HepG2 (cell line): ENCODE measurements around the gene PNKP. TPM values are rescaled to one million over a fixed set of nuclear protein-coding genes. Genes with fewer than 3 reads are reported as not detected.

Experiments
- ATAC-seq: fragments of 200-7000 bp; cut with Tn5 transposase; 3 replicates; pipeline ENCODE4 v1.9.1; 2020; ENCODE audit warnings: mild to moderate bottlenecking, moderate library complexity
- BruUV-seq: library from RNA; stranded (reverse); fragments of 400-500 nt; replicated peaks from 2 replicates; lab custom pipeline; 2021; lab: Mats Ljungman, UMichigan
- CTCF ChIA-PET: fragments of 300-600 bp; formaldehyde crosslinking; extraction: SDS; loops from one replicate; lab custom pipeline; 2021; ENCODE audit warnings: low total read pairs, inconsistent platforms, low intra/inter-chr PET ratio; lab: Yijun Ruan, JAX
- POLR2A ChIA-PET: fragments of 350-600 bp; sonication (Branson Sonifier 250); formaldehyde crosslinking; loops from one replicate; lab custom pipeline; 2020; ENCODE audit warnings: antibody characterized with exemption, inconsistent platforms; lab: Yijun Ruan, JAX
- DNase-seq: peaks from one replicate; pipeline ENCODE4 v3.0.0-alpha.2; 2015; ENCODE audit warnings: low spot score
- FAIRE-seq: peaks from 3 replicates; lab custom pipeline; 2011; peaks lifted over from hg19 to GRCh38; lab: Jason Lieb, UNC
- H2AFZ ChIP-seq: one replicate; pipeline ENCODE4 v1.6.1; 2011; ENCODE audit warnings: low read length, inconsistent platforms
- H3K27ac ChIP-seq: fragments of 300-600 bp; 3 replicates; pipeline ENCODE4 v1.8.0; 2011; ENCODE audit warnings: mixed run types, mild to moderate bottlenecking, mixed read lengths, low read length, inconsistent platforms; ENCODE audit not compliant: insufficient read depth; ENCODE audit errors: extremely low read length
- H3K27me3 ChIP-seq, 2 experiments: fragments of 200-600 bp in 1 of 2; 2 replicates in 1 of 2; 3 replicates in 1 of 2; pipeline versions ENCODE4 v1.6.0 to v1.8.0; 2011; ENCODE audit warnings: low read length in 2 of 2, mild to moderate bottlenecking in 2 of 2, moderate library complexity in 2 of 2, inconsistent platforms in 1 of 2; ENCODE audit not compliant: insufficient read depth in 2 of 2, control insufficient read depth in 1 of 2
- H3K36me3 ChIP-seq, 2 experiments: fragments of 200-600 bp in 1 of 2; replicated peaks in 1 of 2; 2 replicates in 1 of 2; 3 replicates in 1 of 2; pipeline versions ENCODE4 v1.5.1 to v1.8.0; 2011; ENCODE audit warnings: low read length in 2 of 2, inconsistent platforms in 1 of 2; ENCODE audit not compliant: insufficient read depth in 2 of 2, control insufficient read depth in 1 of 2
- H3K4me1 ChIP-seq: 2 replicates; pipeline ENCODE4 v1.5.1; 2012; ENCODE audit warnings: low read length, inconsistent platforms; ENCODE audit not compliant: insufficient read depth
- H3K4me2 ChIP-seq: 2 replicates; pipeline ENCODE4 v1.6.0; 2011; ENCODE audit warnings: low read depth, low read length, inconsistent platforms
- H3K4me3 ChIP-seq, 3 experiments: fragments of 200-600 bp in 1 of 3; sonication (generic), shearing (Covaris generic) in 1 of 3; replicated peaks in 1 of 3; 2 replicates each; pipeline ENCODE4 v1.5.1; 2011 to 2016; ENCODE audit warnings: low read length in 3 of 3, inconsistent platforms in 2 of 3, low read depth in 2 of 3, mild to moderate bottlenecking in 2 of 3, control low read depth in 1 of 3, mixed read lengths in 1 of 3; ENCODE audit not compliant: insufficient read depth in 1 of 3
- H3K79me2 ChIP-seq: one replicate; pipeline ENCODE4 v1.6.1; 2011; ENCODE audit warnings: low read length, inconsistent platforms; ENCODE audit not compliant: insufficient read depth
- H3K9ac ChIP-seq: 2 replicates; pipeline ENCODE4 v1.6.0; 2011; ENCODE audit warnings: mild to moderate bottlenecking, low read depth, low read length, inconsistent platforms; ENCODE audit not compliant: insufficient read depth
- H3K9me3 ChIP-seq: 2 replicates; pipeline ENCODE4 v1.5.1; 2012; ENCODE audit warnings: mild to moderate bottlenecking, low read length
- H4K20me1 ChIP-seq: 2 replicates; pipeline ENCODE4 v1.6.0; 2011; ENCODE audit warnings: inconsistent platforms, mild to moderate bottlenecking, low read length, moderate library complexity; ENCODE audit not compliant: insufficient read depth
- AGO2 ChIP-seq: fragments of 200-400 bp; formaldehyde crosslinking; optimal IDR thresholded peaks from 2 replicates; pipeline ENCODE3; 2017; ENCODE audit warnings: mild to moderate bottlenecking, low read depth, low read length, moderate library complexity
- DMAP1 ChIP-seq: IDR thresholded peaks from 2 replicates; pipeline ENCODE4 v1.6.1; 2016
- GTF3A ChIP-seq: sonication (generic); formaldehyde crosslinking; conservative IDR thresholded peaks from 2 replicates; pipeline ENCODE4 v1.4.0; 2020; ENCODE audit warnings: mild to moderate bottlenecking, missing genetic modification reagents
- KLF6 ChIP-seq: IDR thresholded peaks from 2 replicates; pipeline ENCODE4 v1.8.0; 2016; ENCODE audit warnings: missing biosample characterization, missing genetic modification reagents
- MED1 ChIP-seq: sonication (generic); formaldehyde crosslinking; IDR thresholded peaks from 2 replicates; pipeline ENCODE4 v1.4.0; 2020; ENCODE audit warnings: missing genetic modification reagents
- NBN ChIP-seq: fragments of 450-650 bp; conservative IDR thresholded peaks from 2 replicates; pipeline ENCODE4 v1.6.1; 2017
- PAX8 ChIP-seq: sonication (generic); formaldehyde crosslinking; IDR thresholded peaks from 2 replicates; pipeline ENCODE4 v1.8.0; 2022; ENCODE audit warnings: mild to moderate bottlenecking, missing genetic modification reagents, borderline replicate concordance
- PHF5A ChIP-seq: IDR thresholded peaks from one replicate; pipeline ENCODE4 v1.6.1; 2018; ENCODE audit warnings: low read depth, missing genetic modification reagents; ENCODE audit not compliant: unreplicated experiment
- POLR2A ChIP-seq, 2 experiments: IDR thresholded peaks; 2 replicates each; pipeline ENCODE4 v1.6.1; 2011; ENCODE audit warnings: low read depth in 2 of 2, low read length in 2 of 2, mild to moderate bottlenecking in 1 of 2, moderate library complexity in 1 of 2; ENCODE audit not compliant: insufficient read depth in 1 of 2
- POLR2G ChIP-seq: fragments of 200-400 bp; formaldehyde crosslinking; IDR thresholded peaks from 2 replicates; pipeline ENCODE4 v1.6.1; 2018; ENCODE audit warnings: mild to moderate bottlenecking, low read depth, low read length, moderate library complexity
- RBFOX2 ChIP-seq: fragments of 200-400 bp; formaldehyde crosslinking; IDR thresholded peaks from 2 replicates; pipeline ENCODE4 v1.6.1; 2017; ENCODE audit warnings: low read depth, mild to moderate bottlenecking, low read length
- SP2 ChIP-seq: sonication (generic); formaldehyde crosslinking; IDR thresholded peaks from 2 replicates; pipeline ENCODE4 v1.5.1; 2020; ENCODE audit warnings: mild to moderate bottlenecking, missing genetic modification reagents
- ZNF280D ChIP-seq: sonication (generic); formaldehyde crosslinking; IDR thresholded peaks from 2 replicates; pipeline ENCODE4 v1.5.1; 2020; ENCODE audit warnings: mild to moderate bottlenecking, missing genetic modification reagents
- ZNF337 ChIP-seq: sonication (generic); formaldehyde crosslinking; IDR thresholded peaks from 2 replicates; pipeline ENCODE4 v1.5.1; 2020; ENCODE audit warnings: missing genetic modification reagents, low read depth, mild to moderate bottlenecking, borderline replicate concordance
- ZNF33B ChIP-seq: sonication (generic); formaldehyde crosslinking; IDR thresholded peaks from 2 replicates; pipeline ENCODE4 v1.5.1; 2020; ENCODE audit warnings: mild to moderate bottlenecking, missing genetic modification reagents
- ZNF740 ChIP-seq: sonication (generic); formaldehyde crosslinking; IDR thresholded peaks from 2 replicates; pipeline ENCODE4 v1.4.0; 2020; ENCODE audit warnings: missing genetic modification reagents
- ZNF800 ChIP-seq: sonication (generic); formaldehyde crosslinking; IDR thresholded peaks from 2 replicates; pipeline ENCODE4 v1.4.0; 2020; ENCODE audit warnings: missing genetic modification reagents
- ZNF816 ChIP-seq: sonication (generic); formaldehyde crosslinking; IDR thresholded peaks from 2 replicates; pipeline ENCODE4 v1.8.0; 2022; ENCODE audit warnings: missing genetic modification reagents, mild to moderate bottlenecking, borderline replicate concordance
- ZSCAN21 ChIP-seq: sonication (generic); formaldehyde crosslinking; IDR thresholded peaks from 2 replicates; pipeline ENCODE4 v1.8.0; 2022; ENCODE audit warnings: mild to moderate bottlenecking, missing genetic modification reagents, moderate library complexity, borderline replicate concordance
- WGBS: methylation state at CpG from one replicate; pipeline ENCODE4 v1.1.6; 2017; ENCODE audit warnings: low lambda C conversion rate; 5-methylcytosine and 5-hydroxymethylcytosine counted together
- in situ Hi-C: cut with HindIII; loops from 2 replicates; pipeline ENCODE4 v1.10.0; 2017; ENCODE audit warnings: low pct_unique_long_range_greater_than_20kb; ENCODE audit not compliant: extremely low pct_ligation_motif_present
- intact Hi-C: fragments of 100-400 bp; cut with micrococcal nuclease; formaldehyde crosslinking; loops from one replicate; pipeline ENCODE4 v1.10.0; 2022; ENCODE audit not compliant: unreplicated experiment
- polyA plus RNA-seq, 8 experiments: library from polyadenylated mRNA; depleted of rRNA in 3 of 8; stranded (reverse) in 7 of 8; unstranded in 1 of 8; fragments of >200 nt; fragmentation: Illumina TruSeq in 4 of 8; extraction: Trizol in 4 of 8; gene quantifications; 2 replicates each; pipeline versions ENCODE4 v1.2.1 to v1.2.3, GENCODE V29; 2011 to 2016; ENCODE audit warnings: low read depth in 4 of 8, missing spikeins in 1 of 8, mixed read lengths in 1 of 8; ENCODE audit not compliant: insufficient read depth in 1 of 8
- total RNA-seq, 5 experiments: library from RNA; depleted of rRNA; stranded (reverse); fragments of >200 nt; fragmentation: Illumina TruSeq; extraction: Trizol; gene quantifications; 2 replicates each; pipeline ENCODE4 v1.2.3, GENCODE V29; 2016; ENCODE audit warnings: low read depth in 1 of 5

Gene PNKP
- total and polyA plus RNA-seq, 2 of the 13 experiments (the other 11 are each of a cell fraction or from before 2014, with no cell fraction given) = 12.7 to 27.1 TPM

- peak; percentile 8; the same call in 1 of the 2 replicates for TF ChIP-seq POLR2G
Measured at GRCh38 chr19:49861107-49861506, 6.3 kb downstream of the PNKP start (continued).

GRCh38 chr19:49860336-49861102 lies 6.9 kb downstream of the PNKP start:
- WGBS = 89% methylated on average over 10 of the region's 17 CpGs
- Histone ChIP-seq H3K79me2 (peaks cover 7% of the 10 kb centered on the region), H3K36me3 (peaks cover 35 to 72% of the 10 kb centered on the region in 2 experiments), H3K9ac (no peak overlapping the region), H3K4me3 (no peak overlapping the region), H2AFZ (no peak overlapping the region), H3K9me3 (no peaks in the 10 kb centered on the region), H3K27me3 (no peaks in the 10 kb centered on the region), H3K4me1 (peaks cover 15% of the 10 kb centered on the region), H3K27ac (no peak overlapping the region), H4K20me1 (peaks cover 6% of the 10 kb centered on the region), H3K4me2 (no peak overlapping the region)
- ATAC-seq = peak; percentile 8
- in situ Hi-C loops = no loop called here
- FAIRE-seq = no peak
- intact Hi-C loops = no loop called here
- BruUV-seq = no TSS peak
- no peak for DNase-seq
- CTCF ChIA-PET = no interaction called here
- POLR2A ChIA-PET = interaction anchor here (1.1 to 1.3 kb wide), 2 partner anchors 9 to 10 kb away, joined by 3 to 4 read pairs; no protein-coding TSS in a partner anchor
- TF ChIP-seq ZNF816 (CRISPR knock-in tag) (no peak), ZSCAN21 (CRISPR knock-in tag) (no peak), POLR2A (IDR thresholded peaks at IDR 0.05; ENCODE audit: insufficient read depth in 1 of 2, low read depth in 2 of 2, low read length in 2 of 2) (peak in 1 of 2 experiments; percentile 36; a peak in 2 of 4 replicates), ZNF740 (peak; percentile 20; the same call in 1 of the 2 replicates), KLF6 (no peak), SP2 (CRISPR knock-in tag) (no peak), ZNF337 (no peak), DMAP1 (no peak), PAX8 (CRISPR knock-in tag) (no peak), AGO2 (peak; percentile 85), POLR2G (peak; percentile 64), ZNF280D (CRISPR knock-in tag) (no peak), RBFOX2 (peak; percentile 59; the same call in 1 of the 2 replicates), NBN (no peak), GTF3A (no peak), MED1 (no peak), PHF5A (CRISPR knock-in tag) (no peak), ZNF800 (no peak), ZNF33B (no peak)
